ENCODE measurements around the gene COL5A1.

The COL5A1 gene

DNA sequence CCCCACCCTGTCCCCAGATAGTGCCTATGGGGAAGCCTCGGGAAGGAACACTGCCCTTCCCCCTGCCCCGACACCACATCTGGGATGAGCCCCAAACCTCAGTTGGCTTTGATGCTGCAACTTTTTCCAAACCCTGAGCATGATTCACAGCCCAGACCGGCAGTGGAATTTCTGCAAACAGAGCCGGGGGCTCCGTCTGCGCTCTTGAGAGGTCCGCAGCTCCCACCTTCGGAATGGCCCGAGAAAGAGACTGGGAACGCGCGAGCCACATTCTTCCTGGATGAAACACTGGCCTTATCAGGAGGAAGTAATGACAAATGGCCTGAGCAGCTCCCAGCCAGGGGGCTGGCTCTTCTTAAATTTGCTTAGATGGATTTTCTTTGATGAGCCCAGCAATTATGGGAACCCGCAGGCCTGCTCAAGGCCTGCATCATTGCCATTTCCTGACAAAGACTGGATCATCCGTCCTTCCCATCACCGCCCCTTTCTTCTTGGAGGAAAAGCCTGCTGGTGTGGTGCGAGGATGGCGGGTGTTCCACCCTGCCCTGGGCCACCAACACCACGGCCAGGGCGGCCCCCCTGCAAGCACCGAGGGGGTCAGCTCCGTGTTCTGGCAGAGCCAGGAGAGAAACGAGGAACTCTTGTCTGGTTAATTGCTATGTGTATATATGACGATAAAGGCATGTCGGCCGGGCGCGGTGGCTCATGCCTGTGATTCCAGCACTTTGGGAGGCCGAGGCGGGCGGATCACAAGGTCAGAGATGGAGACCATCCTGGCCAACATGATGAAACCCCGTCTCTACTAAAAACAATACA, 38.8 kb upstream of the COL5A1 start:
- peak; percentile 95 for ATAC-seq
- TF ChIP-seq BACH2 (CRISPR knock-in tag; IDR thresholded peaks at IDR 0.05; ENCODE audit: borderline replicate concordance) = no peak
- TF ChIP-seq, protein P1, sequence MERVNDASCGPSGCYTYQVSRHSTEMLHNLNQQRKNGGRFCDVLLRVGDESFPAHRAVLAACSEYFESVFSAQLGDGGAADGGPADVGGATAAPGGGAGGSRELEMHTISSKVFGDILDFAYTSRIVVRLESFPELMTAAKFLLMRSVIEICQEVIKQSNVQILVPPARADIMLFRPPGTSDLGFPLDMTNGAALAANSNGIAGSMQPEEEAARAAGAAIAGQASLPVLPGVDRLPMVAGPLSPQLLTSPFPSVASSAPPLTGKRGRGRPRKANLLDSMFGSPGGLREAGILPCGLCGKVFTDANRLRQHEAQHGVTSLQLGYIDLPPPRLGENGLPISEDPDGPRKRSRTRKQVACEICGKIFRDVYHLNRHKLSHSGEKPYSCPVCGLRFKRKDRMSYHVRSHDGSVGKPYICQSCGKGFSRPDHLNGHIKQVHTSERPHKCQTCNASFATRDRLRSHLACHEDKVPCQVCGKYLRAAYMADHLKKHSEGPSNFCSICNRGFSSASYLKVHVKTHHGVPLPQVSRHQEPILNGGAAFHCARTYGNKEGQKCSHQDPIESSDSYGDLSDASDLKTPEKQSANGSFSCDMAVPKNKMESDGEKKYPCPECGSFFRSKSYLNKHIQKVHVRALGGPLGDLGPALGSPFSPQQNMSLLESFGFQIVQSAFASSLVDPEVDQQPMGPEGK (CRISPR knock-in tag; IDR thresholded peaks at IDR 0.05; ENCODE audit: borderline replicate concordance) = peak; percentile 59; the same call in 1 of the 2 replicates
- TF ChIP-seq TOX (CRISPR knock-in tag; IDR thresholded peaks at IDR 0.05; ENCODE audit: borderline replicate concordance) = no peak
- peak; percentile 44; the same call in 1 of the 2 replicates for TF ChIP-seq CSDC2 (CRISPR knock-in tag; IDR thresholded peaks at IDR 0.05)
- TF ChIP-seq TCF4 (CRISPR knock-in tag; IDR thresholded peaks at IDR 0.05; ENCODE audit: borderline replicate concordance) = no peak
- TF ChIP-seq SNAI2 (CRISPR knock-in tag; IDR thresholded peaks at IDR 0.05) = no peak
- no peak for TF ChIP-seq ZNF70 (CRISPR knock-in tag; IDR thresholded peaks at IDR 0.05)
- TF ChIP-seq ISL1 (CRISPR knock-in tag; IDR thresholded peaks at IDR 0.05) = peak; percentile 77
- TF ChIP-seq ZFP3 (CRISPR knock-in tag; IDR thresholded peaks at IDR 0.05) = peak; percentile 78
- TF ChIP-seq, protein P2, sequence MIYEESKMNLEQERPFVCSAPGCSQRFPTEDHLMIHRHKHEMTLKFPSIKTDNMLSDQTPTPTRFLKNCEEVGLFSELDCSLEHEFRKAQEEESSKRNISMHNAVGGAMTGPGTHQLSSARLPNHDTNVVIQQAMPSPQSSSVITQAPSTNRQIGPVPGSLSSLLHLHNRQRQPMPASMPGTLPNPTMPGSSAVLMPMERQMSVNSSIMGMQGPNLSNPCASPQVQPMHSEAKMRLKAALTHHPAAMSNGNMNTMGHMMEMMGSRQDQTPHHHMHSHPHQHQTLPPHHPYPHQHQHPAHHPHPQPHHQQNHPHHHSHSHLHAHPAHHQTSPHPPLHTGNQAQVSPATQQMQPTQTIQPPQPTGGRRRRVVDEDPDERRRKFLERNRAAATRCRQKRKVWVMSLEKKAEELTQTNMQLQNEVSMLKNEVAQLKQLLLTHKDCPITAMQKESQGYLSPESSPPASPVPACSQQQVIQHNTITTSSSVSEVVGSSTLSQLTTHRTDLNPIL (CRISPR knock-in tag; IDR thresholded peaks at IDR 0.05; ENCODE audit: low read depth) = 0 out of 2 replicates have a peak, but pooled peaks have one; percentile 57

DNA sequence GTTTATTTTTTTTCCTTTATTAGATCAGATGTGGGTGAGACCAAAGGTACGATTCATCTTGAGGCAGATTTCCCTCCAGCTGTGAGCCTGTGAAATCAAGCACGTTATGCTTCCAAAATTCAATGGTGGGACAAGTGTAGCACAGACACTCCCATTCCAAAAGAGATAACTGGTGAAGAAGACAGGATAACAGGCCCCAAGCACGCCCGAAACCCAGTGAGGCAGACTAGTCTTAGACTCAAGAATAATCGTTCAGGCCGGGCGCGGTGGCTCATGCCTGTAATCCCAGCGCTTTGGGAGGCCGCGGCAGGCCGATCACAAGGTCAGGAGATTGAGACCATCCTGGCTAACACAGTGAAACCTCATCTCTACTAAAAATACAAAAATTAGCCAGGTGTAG, 36.8 kb upstream of the COL5A1 start:
- ATAC-seq = no peak
- TF ChIP-seq ZNF8 (CRISPR knock-in tag; IDR thresholded peaks at IDR 0.05) (no peak), ARNTL (CRISPR knock-in tag; IDR thresholded peaks at IDR 0.05; ENCODE audit: borderline replicate concordance, low read depth) (no peak), PPARA (CRISPR knock-in tag; IDR thresholded peaks at IDR 0.05; ENCODE audit: borderline replicate concordance) (no peak), ZFP30 (CRISPR knock-in tag; IDR thresholded peaks at IDR 0.05) (no peak), ZFP3 (CRISPR knock-in tag; IDR thresholded peaks at IDR 0.05) (no peak), ZNF565 (CRISPR knock-in tag; conservative IDR thresholded peaks at IDR 0.05; ENCODE audit: low read depth) (no peak), BACH2 (CRISPR knock-in tag; IDR thresholded peaks at IDR 0.05; ENCODE audit: borderline replicate concordance) (no peak), GLIS3 (CRISPR knock-in tag; IDR thresholded peaks at IDR 0.05) (no peak)
- TF ChIP-seq, protein P3, sequence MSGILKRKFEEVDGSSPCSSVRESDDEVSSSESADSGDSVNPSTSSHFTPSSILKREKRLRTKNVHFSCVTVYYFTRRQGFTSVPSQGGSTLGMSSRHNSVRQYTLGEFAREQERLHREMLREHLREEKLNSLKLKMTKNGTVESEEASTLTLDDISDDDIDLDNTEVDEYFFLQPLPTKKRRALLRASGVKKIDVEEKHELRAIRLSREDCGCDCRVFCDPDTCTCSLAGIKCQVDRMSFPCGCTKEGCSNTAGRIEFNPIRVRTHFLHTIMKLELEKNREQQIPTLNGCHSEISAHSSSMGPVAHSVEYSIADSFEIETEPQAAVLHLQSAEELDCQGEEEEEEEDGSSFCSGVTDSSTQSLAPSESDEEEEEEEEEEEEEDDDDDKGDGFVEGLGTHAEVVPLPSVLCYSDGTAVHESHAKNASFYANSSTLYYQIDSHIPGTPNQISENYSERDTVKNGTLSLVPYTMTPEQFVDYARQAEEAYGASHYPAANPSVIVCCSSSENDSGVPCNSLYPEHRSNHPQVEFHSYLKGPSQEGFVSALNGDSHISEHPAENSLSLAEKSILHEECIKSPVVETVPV (CRISPR knock-in tag; IDR thresholded peaks at IDR 0.05) = no peak
- TF ChIP-seq, protein P1 (CRISPR knock-in tag; IDR thresholded peaks at IDR 0.05; ENCODE audit: borderline replicate concordance) = no peak
- TF ChIP-seq, protein P2 (CRISPR knock-in tag; IDR thresholded peaks at IDR 0.05; ENCODE audit: low read depth) = no peak

DNA sequence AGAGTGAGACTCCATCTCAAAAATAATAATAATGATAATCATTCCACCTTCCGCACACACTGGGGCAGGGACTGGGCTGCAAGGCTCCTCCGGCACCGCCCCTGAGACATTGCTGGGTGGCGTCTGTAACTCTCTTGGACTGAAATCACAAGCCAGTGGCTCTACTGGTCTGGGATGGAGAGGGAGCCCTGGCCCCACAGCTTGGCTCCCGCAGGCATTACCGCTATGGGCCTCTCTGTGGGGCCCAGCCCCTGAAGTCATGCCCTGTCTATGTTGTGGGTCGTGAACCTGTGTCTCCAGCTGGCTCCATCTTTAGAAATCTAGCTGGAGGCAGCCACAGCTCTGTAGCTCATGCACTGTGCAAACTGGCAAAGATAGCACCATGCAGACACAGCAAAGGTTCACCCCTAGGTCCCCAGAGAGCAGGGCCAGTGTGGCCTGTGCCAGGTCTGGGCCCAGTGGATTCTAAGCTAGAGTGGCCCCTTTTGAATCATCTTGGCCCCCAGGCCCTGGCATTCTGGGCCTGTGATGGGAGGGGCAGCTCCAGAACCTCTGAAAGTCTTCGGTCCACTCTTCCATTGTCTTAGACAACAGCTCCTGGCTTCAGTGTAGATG, 36.1 kb upstream of the COL5A1 start:
- ATAC-seq = no peak
- TF ChIP-seq ZNF565 (CRISPR knock-in tag; conservative IDR thresholded peaks at IDR 0.05; ENCODE audit: low read depth) (no peak), ESRRG (CRISPR knock-in tag; IDR thresholded peaks at IDR 0.05) (no peak)
- TF ChIP-seq, protein P1 (CRISPR knock-in tag; IDR thresholded peaks at IDR 0.05; ENCODE audit: borderline replicate concordance) = no peak

All from SK-N-SH treated with all-trans-retinoic acid at 6 μM for 48 hours (cell line).